ENCODE measurements around the gene YEATS2.

Gene YEATS2

GRCh38 chr3:183844606-183845005 is 147.0 kb downstream of the YEATS2 start:
- DNase-seq: no peak

GRCh38 chr3:183845090-183845489 is 147.5 kb downstream of the YEATS2 start:
- no peak for DNase-seq

GRCh38 chr3:183845608-183846288 is 148.2 kb downstream of the YEATS2 start:
- DNase-seq: no peak

- DNase-seq: no peak
These were observed 156.9 kb downstream of the YEATS2 start for GRCh38 chr3:183854318-183855035.

GRCh38 chr3:183857863-183858262 is 160.3 kb downstream of the YEATS2 start:
- DNase-seq: no peak
